NCI-H2196 (cell line): ENCODE results near the gene FGF2.
"Not testable (repeated sequence)": the region's sequence is repeated elsewhere in the genome, so short reads cannot be mapped to it uniquely, and the experiment has no call there.

Source experiments
- DNase-seq: peaks from one replicate; lab custom pipeline; 2025; ENCODE audit not compliant: unreplicated experiment; lab: John Stamatoyannopoulos, UW

The FGF2 gene

GRCh38 chr4:122826553-122827257 lies at the start of gene FGF2:
FGF2 (plus strand) TSS chr4:122826831; CDS start chr4:122827175, 344 bp downstream.
- no peak for DNase-seq

GRCh38 chr4:122776916-122777315 lies 49.7 kb upstream of the FGF2 start:
- no peak for DNase-seq

- DNase-seq: no peak
Measured at GRCh38 chr4:122777846-122778673, 48.6 kb upstream of the FGF2 start.

GRCh38 chr4:122781486-122781885 lies 45.1 kb upstream of the FGF2 start:
- no peak for DNase-seq

GRCh38 chr4:122783301-122784215 lies 43.1 kb upstream of the FGF2 start:
- DNase-seq: no peak

GRCh38 chr4:122784261-122784660 lies 42.4 kb upstream of the FGF2 start:
- no peak for DNase-seq

- no peak for DNase-seq
Measured at GRCh38 chr4:122785099-122785498, 41.5 kb upstream of the FGF2 start.

- not testable (repeated sequence) for DNase-seq
Measured at GRCh38 chr4:122786296-122786695, 40.3 kb upstream of the FGF2 start.

GRCh38 chr4:122786920-122787319 lies 39.7 kb upstream of the FGF2 start:
- not testable (repeated sequence) for DNase-seq

- no peak for DNase-seq
Measured at GRCh38 chr4:122787940-122788339, 38.7 kb upstream of the FGF2 start.

- DNase-seq: no peak
Measured at GRCh38 chr4:122788935-122789334, 37.7 kb upstream of the FGF2 start.

- DNase-seq: no peak
Measured at GRCh38 chr4:122793811-122794210, 32.8 kb upstream of the FGF2 start.

GRCh38 chr4:122796801-122797404 lies 29.7 kb upstream of the FGF2 start:
- no peak for DNase-seq

- no peak for DNase-seq
Measured at GRCh38 chr4:122797405-122798094, 29.1 kb upstream of the FGF2 start.

GRCh38 chr4:122798101-122798500 lies 28.5 kb upstream of the FGF2 start:
- DNase-seq: peak; percentile 3

GRCh38 chr4:122798917-122799316 lies 27.7 kb upstream of the FGF2 start:
- DNase-seq: no peak

GRCh38 chr4:122803788-122804208 lies 22.8 kb upstream of the FGF2 start:
- DNase-seq: no peak

GRCh38 chr4:122806981-122807679 lies 19.5 kb upstream of the FGF2 start:
- no peak for DNase-seq

GRCh38 chr4:122810669-122811068 lies 16.0 kb upstream of the FGF2 start:
- DNase-seq: no peak

GRCh38 chr4:122811781-122812180 lies 14.8 kb upstream of the FGF2 start:
- not testable (repeated sequence) for DNase-seq
